A549 (cell line): ENCODE measurements around the gene LACTB. TPM values are rescaled to one million over a fixed set of nuclear protein-coding genes. Genes with fewer than 3 reads are reported as not detected.

Experiments used
- ATAC-seq, 2 experiments: fragments of 200-7000 bp in 1 of 2; fragments of >200 bp in 1 of 2; cut with Nextera tagmentation in 1 of 2; cut with Tn5 transposase in 1 of 2; 3 replicates each; pipeline versions ENCODE4 v1.8.0 to v1.9.1; 2018 to 2020; ENCODE audit warnings: mild to moderate bottlenecking in 1 of 2, moderate library complexity in 1 of 2
- CTCF ChIA-PET: fragments of 300-600 bp; sonication (Branson Sonifier 250); formaldehyde crosslinking; extraction: SDS; loops from one replicate; lab custom pipeline; 2021; ENCODE audit warnings: antibody characterized with exemption, inconsistent platforms; lab: Yijun Ruan, JAX
- POLR2A ChIA-PET: fragments of 350-600 bp; formaldehyde crosslinking; extraction: SDS; loops from one replicate; lab custom pipeline; 2021; ENCODE audit warnings: antibody characterized with exemption, inconsistent platforms; lab: Yijun Ruan, JAX
- DNase-seq, 2 experiments: peaks; one replicate each; pipeline versions ENCODE4 v3.0.0 to v3.0.0-alpha.2; 2011 to 2016; ENCODE audit warnings: low read depth in 1 of 2, low spot score in 1 of 2
- FAIRE-seq: peaks from 2 replicates; lab custom pipeline; 2011; peaks lifted over from hg19 to GRCh38; lab: Jason Lieb, UNC
- H3K27ac ChIP-seq, 2 experiments: fragments of >200 bp; sonication (Bioruptor Twin); formaldehyde crosslinking; 3 replicates each; pipeline ENCODE4 v1.5.1; 2016 to 2017
- H3K4me1 ChIP-seq: fragments of >200 bp; sonication (Bioruptor Twin); formaldehyde crosslinking; 3 replicates; pipeline ENCODE4 v1.6.1; 2016
- H3K4me2 ChIP-seq: fragments of >200 bp; sonication (Bioruptor Twin); formaldehyde crosslinking; 3 replicates; pipeline ENCODE4 v1.6.1; 2016
- H3K4me3 ChIP-seq: fragments of >200 bp; sonication (Bioruptor Twin); formaldehyde crosslinking; 3 replicates; pipeline ENCODE4 v1.5.1; 2016
- H3K9me3 ChIP-seq: fragments of >200 bp; sonication (Bioruptor Twin); formaldehyde crosslinking; 3 replicates; pipeline ENCODE4 v1.6.1; 2016
- BHLHE40 ChIP-seq: IDR thresholded peaks from 2 replicates; pipeline ENCODE4 v1.6.1; 2012; ENCODE audit warnings: low read depth, low read length, inconsistent platforms
- CBX8 ChIP-seq: fragments of 200-600 bp; sonication (generic); IDR thresholded peaks from 2 replicates; pipeline ENCODE4 v1.6.1; 2016
- CHD4 ChIP-seq: fragments of 200-600 bp; sonication (generic); IDR thresholded peaks from 2 replicates; pipeline ENCODE4 v1.6.1; 2016; ENCODE audit warnings: antibody characterized with exemption, mild to moderate bottlenecking, borderline replicate concordance
- EP300 ChIP-seq, 2 experiments: fragments of >200 bp; sonication (Bioruptor Twin); formaldehyde crosslinking; IDR thresholded peaks; 2 replicates in 1 of 2; 3 replicates in 1 of 2; pipeline ENCODE4 v1.6.1; 2016 to 2017
- FOSB ChIP-seq: fragments of 250-450 bp; sonication (Bioruptor Pico); IDR thresholded peaks from 2 replicates; pipeline ENCODE4 v1.5.0; 2020; ENCODE audit warnings: mild to moderate bottlenecking, moderate library complexity
- FOSL2 ChIP-seq, 2 experiments: fragments of 450-650 bp in 1 of 2; fragments of >200 bp in 1 of 2; sonication (Bioruptor Twin) in 1 of 2; formaldehyde crosslinking; IDR thresholded peaks; 2 replicates each; pipeline versions ENCODE4 v1.5.0 to v1.6.1; 2016 to 2020; ENCODE audit warnings: mild to moderate bottlenecking in 1 of 2, moderate library complexity in 1 of 2
- HOXA7 ChIP-seq: fragments of 250-450 bp; sonication (Bioruptor Pico); IDR thresholded peaks from 2 replicates; pipeline ENCODE4 v1.5.0; 2020; ENCODE audit warnings: mild to moderate bottlenecking, moderate library complexity
- HOXB13 ChIP-seq: fragments of 250-450 bp; sonication (Bioruptor Pico); IDR thresholded peaks from 2 replicates; pipeline ENCODE4 v1.5.0; 2020; ENCODE audit warnings: low read depth, mild to moderate bottlenecking, moderate library complexity
- JUN ChIP-seq, 2 experiments: fragments of >200 bp; sonication (Bioruptor Twin); formaldehyde crosslinking; IDR thresholded peaks; 2 replicates in 1 of 2; 3 replicates in 1 of 2; pipeline ENCODE4 v1.6.1; 2016 to 2017
- JUNB ChIP-seq: fragments of >200 bp; sonication (Bioruptor Twin); formaldehyde crosslinking; IDR thresholded peaks from 2 replicates; pipeline ENCODE4 v1.6.1; 2016
- KDM1A ChIP-seq: fragments of 200-600 bp; sonication (generic); IDR thresholded peaks from 2 replicates; pipeline ENCODE4 v1.6.1; 2016; ENCODE audit warnings: low read depth, mild to moderate bottlenecking
- MAZ ChIP-seq: fragments of 150-350 bp; IDR thresholded peaks from 2 replicates; pipeline ENCODE4 v1.6.1; 2014; ENCODE audit warnings: antibody characterized with exemption, low read depth, low read length, borderline replicate concordance
- NPAS2 ChIP-seq: fragments of 250-450 bp; sonication (Bioruptor Pico); IDR thresholded peaks from 2 replicates; pipeline ENCODE4 v1.8.0; 2022; ENCODE audit warnings: mild to moderate bottlenecking, moderate library complexity, borderline replicate concordance
- PHF8 ChIP-seq: fragments of 200-600 bp; sonication (generic); IDR thresholded peaks from 2 replicates; pipeline ENCODE4 v1.6.1; 2016; ENCODE audit warnings: low read depth, mild to moderate bottlenecking, antibody characterized with exemption, moderate library complexity, borderline replicate concordance
- POLR2A ChIP-seq: IDR thresholded peaks from 2 replicates; pipeline ENCODE4 v1.6.1; 2012; ENCODE audit warnings: mild to moderate bottlenecking, low read length
- RAD21 ChIP-seq, 2 experiments: fragments of >200 bp in 1 of 2; sonication (Bioruptor Twin) in 1 of 2; formaldehyde crosslinking in 1 of 2; IDR thresholded peaks in 1 of 2; conservative IDR thresholded peaks in 1 of 2; 2 replicates in 1 of 2; 3 replicates in 1 of 2; pipeline ENCODE4 v1.6.1; 2012 to 2018; ENCODE audit warnings: inconsistent platforms in 1 of 2
- RARB ChIP-seq: fragments of 250-450 bp; sonication (Bioruptor Pico); IDR thresholded peaks from 2 replicates; pipeline ENCODE4 v1.8.0; 2021; ENCODE audit warnings: mild to moderate bottlenecking, moderate library complexity
- RCOR1 ChIP-seq: fragments of 150-350 bp; IDR thresholded peaks from 2 replicates; pipeline ENCODE4 v1.6.1; 2014; ENCODE audit warnings: antibody characterized with exemption, low read length, low read depth
- RFX5 ChIP-seq: fragments of 450-650 bp; IDR thresholded peaks from 2 replicates; pipeline ENCODE4 v1.7.1; 2014; ENCODE audit warnings: antibody characterized with exemption, mild to moderate bottlenecking, moderate library complexity
- TFCP2L1 ChIP-seq: fragments of 250-450 bp; sonication (Bioruptor Pico); IDR thresholded peaks from 2 replicates; pipeline ENCODE4 v1.5.0; 2021; ENCODE audit warnings: mild to moderate bottlenecking
- ZFP36 ChIP-seq: fragments of 450-650 bp; IDR thresholded peaks from 2 replicates; pipeline ENCODE4 v1.6.1; 2014; ENCODE audit warnings: borderline replicate concordance; ENCODE audit not compliant: partially characterized antibody
- ZSCAN20 ChIP-seq: fragments of 250-450 bp; sonication (Bioruptor Pico); IDR thresholded peaks from 2 replicates; pipeline ENCODE4 v1.8.0; 2022; ENCODE audit warnings: mild to moderate bottlenecking, moderate library complexity
- WGBS: methylation state at CpG from one replicate; pipeline ENCODE4 v1.1.6; 2017; ENCODE audit errors: missing lambda C conversion rate; 5-methylcytosine and 5-hydroxymethylcytosine counted together
- polyA plus RNA-seq, 4 experiments: library from polyadenylated mRNA; depleted of rRNA in 3 of 4; stranded (reverse); fragments of >200 nt; fragmentation: RNase III in 1 of 4; extraction: RNeasy Plus Mini Kit Qiagen cat#74134 plus additional on column Dnase treatment in 1 of 4; gene quantifications; 2 replicates in 3 of 4; 3 replicates in 1 of 4; pipeline ENCODE4 v1.2.3, GENCODE V29; 2011 to 2017
- TF ChIP-seq, protein P1 (sequence below): IDR thresholded peaks from 2 replicates; pipeline ENCODE4 v1.6.1; 2012; ENCODE audit warnings: low read depth, borderline replicate concordance
- TF ChIP-seq, protein P2 (sequence below): IDR thresholded peaks from 2 replicates; pipeline ENCODE4 v1.6.1; 2012
- TF ChIP-seq, protein P3 (sequence below): IDR thresholded peaks from 2 replicates; pipeline ENCODE4 v1.6.1; 2012
- TF ChIP-seq, protein P4 (sequence below): fragments of 200-600 bp; sonication (generic); IDR thresholded peaks from 2 replicates; pipeline ENCODE4 v1.6.1; 2016; ENCODE audit warnings: antibody characterized with exemption, mild to moderate bottlenecking, moderate library complexity
- TF ChIP-seq, protein P5 (sequence below): fragments of >200 bp; sonication (Bioruptor Twin); formaldehyde crosslinking; IDR thresholded peaks from 3 replicates; pipeline ENCODE4 v1.6.1; 2016

Gene LACTB
- polyA plus RNA-seq, 2 of the 4 experiments (the other 2 are of a cell fraction): 56.5 to 59.6 TPM

DNA sequence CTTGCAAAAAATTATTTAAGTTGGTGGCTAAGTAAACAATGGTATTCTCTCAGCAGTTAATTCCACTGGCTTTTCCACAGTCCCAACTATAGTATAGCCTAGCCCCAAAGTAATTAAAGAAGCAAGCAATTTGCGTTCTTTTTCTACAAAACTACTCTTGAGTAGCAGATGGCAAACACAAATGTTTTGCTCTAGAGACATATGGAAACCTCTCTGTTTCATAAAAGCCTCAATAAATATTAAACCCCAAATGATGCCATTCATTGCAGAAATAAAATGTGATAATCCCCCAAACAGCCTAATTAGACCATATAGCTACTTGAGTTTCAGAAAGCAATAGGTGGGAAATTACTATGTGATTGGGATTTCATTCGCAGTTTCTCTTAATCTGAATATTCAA, 59.1 kb downstream of the LACTB start:
- POLR2A ChIA-PET: no interaction called here
- CTCF ChIA-PET: interaction anchor here (0.8 to 2.1 kb wide), 4 partner anchors 8 to 222 kb away, joined by 3 to 9 read pairs (median 3); partner anchors contain the start of gene RAB8B
- WGBS: 92% methylated on average over 2 of the region's 2 CpGs
- no peak overlapping the region for H3K27ac ChIP-seq
- DNase-seq: no peak
- no peak overlapping the region for H3K4me3 ChIP-seq
- TF ChIP-seq HOXA7 (CRISPR knock-in tag) (no peak), POLR2A (no peak), RAD21 (conservative IDR thresholded peaks at IDR 0.05 in 1 of 2, IDR thresholded peaks at IDR 0.05 in 1 of 2) (no peak), HOXB13 (no peak), BHLHE40 (no peak), RFX5 (no peak), NPAS2 (CRISPR knock-in tag) (no peak), ZSCAN20 (CRISPR knock-in tag) (no peak), FOSB (CRISPR knock-in tag) (no peak), TFCP2L1 (CRISPR knock-in tag) (no peak), ZFP36 (no peak), RCOR1 (no peak), JUNB (no peak), CBX8 (no peak), RARB (CRISPR knock-in tag) (no peak)
- TF ChIP-seq, protein P1, sequence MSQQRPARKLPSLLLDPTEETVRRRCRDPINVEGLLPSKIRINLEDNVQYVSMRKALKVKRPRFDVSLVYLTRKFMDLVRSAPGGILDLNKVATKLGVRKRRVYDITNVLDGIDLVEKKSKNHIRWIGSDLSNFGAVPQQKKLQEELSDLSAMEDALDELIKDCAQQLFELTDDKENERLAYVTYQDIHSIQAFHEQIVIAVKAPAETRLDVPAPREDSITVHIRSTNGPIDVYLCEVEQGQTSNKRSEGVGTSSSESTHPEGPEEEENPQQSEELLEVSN: no peak
- TF ChIP-seq, protein P2, sequence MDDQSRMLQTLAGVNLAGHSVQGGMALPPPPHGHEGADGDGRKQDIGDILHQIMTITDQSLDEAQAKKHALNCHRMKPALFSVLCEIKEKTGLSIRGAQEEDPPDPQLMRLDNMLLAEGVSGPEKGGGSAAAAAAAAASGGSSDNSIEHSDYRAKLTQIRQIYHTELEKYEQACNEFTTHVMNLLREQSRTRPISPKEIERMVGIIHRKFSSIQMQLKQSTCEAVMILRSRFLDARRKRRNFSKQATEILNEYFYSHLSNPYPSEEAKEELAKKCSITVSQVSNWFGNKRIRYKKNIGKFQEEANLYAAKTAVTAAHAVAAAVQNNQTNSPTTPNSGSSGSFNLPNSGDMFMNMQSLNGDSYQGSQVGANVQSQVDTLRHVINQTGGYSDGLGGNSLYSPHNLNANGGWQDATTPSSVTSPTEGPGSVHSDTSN: no peak
- H3K9me3 ChIP-seq: no peaks in the 10 kb centered on the region
- no peak for FAIRE-seq
- peaks cover 22% of the 10 kb centered on the region for H3K4me1 ChIP-seq
- H3K4me2 ChIP-seq: no peak overlapping the region
- no peak for ATAC-seq

DNA sequence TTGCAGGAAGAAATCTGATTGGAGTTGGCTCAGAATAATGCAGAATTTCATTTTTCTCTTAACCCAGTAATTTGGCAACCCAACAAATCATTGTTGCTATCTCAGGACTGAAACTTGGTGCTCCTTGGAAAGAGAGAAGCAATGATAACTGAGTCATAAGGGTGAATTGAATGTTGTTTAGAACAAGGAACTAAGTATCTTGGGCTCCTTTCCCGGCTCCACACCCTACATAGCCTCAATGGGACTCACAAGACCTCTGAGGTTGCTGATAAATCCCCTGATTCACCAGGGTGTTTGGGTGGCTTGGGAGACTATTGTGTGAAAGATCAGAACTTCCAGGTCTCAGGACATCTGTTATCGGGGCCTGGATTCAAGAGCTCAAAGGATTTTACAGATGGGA, 60.0 kb downstream of the LACTB start:
- no peak for DNase-seq
- ATAC-seq: no peak
- peaks cover 31% of the 10 kb centered on the region for H3K4me1 ChIP-seq
- H3K4me3 ChIP-seq: no peak overlapping the region
- ChIA-PET CTCF (interaction anchor here (0.6 kb wide), 1 partner anchor 15 kb away, joined by 3 read pairs; no protein-coding TSS in a partner anchor), POLR2A (no interaction called here)
- no peak overlapping the region for H3K27ac ChIP-seq
- no peak overlapping the region for H3K4me2 ChIP-seq
- no peak for FAIRE-seq
- TF ChIP-seq KDM1A: no peak
- TF ChIP-seq, protein P3, sequence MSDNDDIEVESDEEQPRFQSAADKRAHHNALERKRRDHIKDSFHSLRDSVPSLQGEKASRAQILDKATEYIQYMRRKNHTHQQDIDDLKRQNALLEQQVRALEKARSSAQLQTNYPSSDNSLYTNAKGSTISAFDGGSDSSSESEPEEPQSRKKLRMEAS: no peak
- TF ChIP-seq RAD21 (conservative IDR thresholded peaks at IDR 0.05 in 1 of 2, IDR thresholded peaks at IDR 0.05 in 1 of 2): no peak
- no peak for TF ChIP-seq EP300 (IDR thresholded peaks at IDR 0.05)
- TF ChIP-seq FOSB (CRISPR knock-in tag): no peak
- TF ChIP-seq, protein P4, sequence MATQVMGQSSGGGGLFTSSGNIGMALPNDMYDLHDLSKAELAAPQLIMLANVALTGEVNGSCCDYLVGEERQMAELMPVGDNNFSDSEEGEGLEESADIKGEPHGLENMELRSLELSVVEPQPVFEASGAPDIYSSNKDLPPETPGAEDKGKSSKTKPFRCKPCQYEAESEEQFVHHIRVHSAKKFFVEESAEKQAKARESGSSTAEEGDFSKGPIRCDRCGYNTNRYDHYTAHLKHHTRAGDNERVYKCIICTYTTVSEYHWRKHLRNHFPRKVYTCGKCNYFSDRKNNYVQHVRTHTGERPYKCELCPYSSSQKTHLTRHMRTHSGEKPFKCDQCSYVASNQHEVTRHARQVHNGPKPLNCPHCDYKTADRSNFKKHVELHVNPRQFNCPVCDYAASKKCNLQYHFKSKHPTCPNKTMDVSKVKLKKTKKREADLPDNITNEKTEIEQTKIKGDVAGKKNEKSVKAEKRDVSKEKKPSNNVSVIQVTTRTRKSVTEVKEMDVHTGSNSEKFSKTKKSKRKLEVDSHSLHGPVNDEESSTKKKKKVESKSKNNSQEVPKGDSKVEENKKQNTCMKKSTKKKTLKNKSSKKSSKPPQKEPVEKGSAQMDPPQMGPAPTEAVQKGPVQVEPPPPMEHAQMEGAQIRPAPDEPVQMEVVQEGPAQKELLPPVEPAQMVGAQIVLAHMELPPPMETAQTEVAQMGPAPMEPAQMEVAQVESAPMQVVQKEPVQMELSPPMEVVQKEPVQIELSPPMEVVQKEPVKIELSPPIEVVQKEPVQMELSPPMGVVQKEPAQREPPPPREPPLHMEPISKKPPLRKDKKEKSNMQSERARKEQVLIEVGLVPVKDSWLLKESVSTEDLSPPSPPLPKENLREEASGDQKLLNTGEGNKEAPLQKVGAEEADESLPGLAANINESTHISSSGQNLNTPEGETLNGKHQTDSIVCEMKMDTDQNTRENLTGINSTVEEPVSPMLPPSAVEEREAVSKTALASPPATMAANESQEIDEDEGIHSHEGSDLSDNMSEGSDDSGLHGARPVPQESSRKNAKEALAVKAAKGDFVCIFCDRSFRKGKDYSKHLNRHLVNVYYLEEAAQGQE: no peak
- TF ChIP-seq, protein P5, sequence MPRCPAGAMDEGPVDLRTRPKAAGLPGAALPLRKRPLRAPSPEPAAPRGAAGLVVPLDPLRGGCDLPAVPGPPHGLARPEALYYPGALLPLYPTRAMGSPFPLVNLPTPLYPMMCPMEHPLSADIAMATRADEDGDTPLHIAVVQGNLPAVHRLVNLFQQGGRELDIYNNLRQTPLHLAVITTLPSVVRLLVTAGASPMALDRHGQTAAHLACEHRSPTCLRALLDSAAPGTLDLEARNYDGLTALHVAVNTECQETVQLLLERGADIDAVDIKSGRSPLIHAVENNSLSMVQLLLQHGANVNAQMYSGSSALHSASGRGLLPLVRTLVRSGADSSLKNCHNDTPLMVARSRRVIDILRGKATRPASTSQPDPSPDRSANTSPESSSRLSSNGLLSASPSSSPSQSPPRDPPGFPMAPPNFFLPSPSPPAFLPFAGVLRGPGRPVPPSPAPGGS: no peak
- TF ChIP-seq POLR2A: no peak
- TF ChIP-seq CHD4: no peak
- no peak for TF ChIP-seq FOSL2 (IDR thresholded peaks at IDR 0.05)
- TF ChIP-seq FOSL2 (CRISPR knock-in tag; IDR thresholded peaks at IDR 0.05): no peak
- no peak for TF ChIP-seq JUN (IDR thresholded peaks at IDR 0.05)
- TF ChIP-seq PHF8: no peak
- TF ChIP-seq MAZ: no peak
- 68% methylated on average over 2 of the region's 2 CpGs for WGBS
- H3K9me3 ChIP-seq: no peaks in the 10 kb centered on the region
